ENCODE measurements around the gene HOXB5.
A peak's percentile ranks its signal among the peaks of the same experiment; 100 is the strongest.

Gene HOXB5

DNA sequence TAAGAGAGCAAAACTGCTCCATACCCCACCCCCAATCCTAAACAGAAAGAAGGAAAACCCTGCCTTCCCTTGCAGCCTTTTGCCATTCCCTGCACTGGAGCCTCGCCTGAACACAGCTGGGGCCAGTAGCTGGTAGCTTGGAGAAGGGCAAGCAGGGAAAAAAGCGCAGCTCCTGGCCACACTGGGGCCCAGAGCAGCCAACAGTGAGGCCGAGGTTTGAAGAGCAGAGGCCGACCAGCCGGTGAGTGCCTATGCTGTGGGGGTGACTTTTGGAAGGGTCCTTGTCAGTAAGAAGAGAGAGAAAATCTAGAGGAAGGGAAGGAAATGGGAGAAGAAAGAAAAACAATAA, 35.8 kb upstream of the HOXB5 start:
- in situ Hi-C loops (cut with HindIII; ENCODE audit: low sequenced_read_pairs) = no loop called here
- TF ChIP-seq, protein P1, sequence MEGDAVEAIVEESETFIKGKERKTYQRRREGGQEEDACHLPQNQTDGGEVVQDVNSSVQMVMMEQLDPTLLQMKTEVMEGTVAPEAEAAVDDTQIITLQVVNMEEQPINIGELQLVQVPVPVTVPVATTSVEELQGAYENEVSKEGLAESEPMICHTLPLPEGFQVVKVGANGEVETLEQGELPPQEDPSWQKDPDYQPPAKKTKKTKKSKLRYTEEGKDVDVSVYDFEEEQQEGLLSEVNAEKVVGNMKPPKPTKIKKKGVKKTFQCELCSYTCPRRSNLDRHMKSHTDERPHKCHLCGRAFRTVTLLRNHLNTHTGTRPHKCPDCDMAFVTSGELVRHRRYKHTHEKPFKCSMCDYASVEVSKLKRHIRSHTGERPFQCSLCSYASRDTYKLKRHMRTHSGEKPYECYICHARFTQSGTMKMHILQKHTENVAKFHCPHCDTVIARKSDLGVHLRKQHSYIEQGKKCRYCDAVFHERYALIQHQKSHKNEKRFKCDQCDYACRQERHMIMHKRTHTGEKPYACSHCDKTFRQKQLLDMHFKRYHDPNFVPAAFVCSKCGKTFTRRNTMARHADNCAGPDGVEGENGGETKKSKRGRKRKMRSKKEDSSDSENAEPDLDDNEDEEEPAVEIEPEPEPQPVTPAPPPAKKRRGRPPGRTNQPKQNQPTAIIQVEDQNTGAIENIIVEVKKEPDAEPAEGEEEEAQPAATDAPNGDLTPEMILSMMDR (IDR thresholded peaks at IDR 0.05; ENCODE audit: low read depth, low read length) = no peak
- no peak for DNase-seq (ENCODE audit: low read depth, low spot score)
- H3K4me3 ChIP-seq (ENCODE audit: low read depth, low read length) = no peak overlapping the region

DNA sequence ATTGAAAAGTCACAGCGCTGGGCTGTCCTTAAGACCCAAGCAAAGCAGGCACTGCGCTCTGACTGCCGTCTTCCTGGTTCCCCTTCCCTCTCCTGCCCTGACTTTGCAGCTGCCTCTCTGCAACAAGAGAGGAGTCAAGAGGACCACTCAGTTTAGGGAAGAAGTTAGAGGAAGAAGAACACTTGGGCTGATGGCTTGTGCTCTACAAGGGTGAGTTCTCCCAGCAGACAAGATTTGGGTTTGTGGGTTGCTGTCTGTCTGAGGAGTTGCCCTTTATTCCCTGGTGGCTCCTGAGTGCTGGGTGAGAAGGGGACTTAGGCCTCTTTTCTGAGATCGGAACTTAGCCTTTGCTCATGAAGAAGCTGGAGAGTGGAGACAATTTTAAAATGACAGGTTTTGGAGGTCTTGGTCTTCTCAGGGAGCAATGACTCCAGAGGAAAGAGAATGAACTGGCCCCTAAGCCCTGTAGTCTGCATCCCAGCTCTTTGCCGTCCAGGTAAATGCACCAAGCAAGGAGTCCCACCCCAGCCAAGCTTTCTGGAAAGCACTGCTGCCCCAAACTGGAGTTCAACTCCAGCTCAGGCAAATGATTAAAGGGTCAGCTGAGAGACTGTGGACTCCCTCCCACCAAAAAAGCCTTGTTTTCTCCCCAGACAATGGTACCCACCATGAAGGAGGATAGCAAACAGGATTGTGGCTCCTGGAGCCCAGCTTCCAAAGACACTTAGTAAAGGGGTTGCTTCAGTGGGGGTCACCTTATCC, 35.3 kb upstream of the HOXB5 start:
- DNase-seq (ENCODE audit: low read depth, low spot score) = no peak
- in situ Hi-C loops (cut with HindIII; ENCODE audit: low sequenced_read_pairs) = no loop called here
- H3K4me3 ChIP-seq (ENCODE audit: low read depth, low read length) = no peak overlapping the region
- TF ChIP-seq, protein P1 (IDR thresholded peaks at IDR 0.05; ENCODE audit: low read depth, low read length) = no peak

DNA sequence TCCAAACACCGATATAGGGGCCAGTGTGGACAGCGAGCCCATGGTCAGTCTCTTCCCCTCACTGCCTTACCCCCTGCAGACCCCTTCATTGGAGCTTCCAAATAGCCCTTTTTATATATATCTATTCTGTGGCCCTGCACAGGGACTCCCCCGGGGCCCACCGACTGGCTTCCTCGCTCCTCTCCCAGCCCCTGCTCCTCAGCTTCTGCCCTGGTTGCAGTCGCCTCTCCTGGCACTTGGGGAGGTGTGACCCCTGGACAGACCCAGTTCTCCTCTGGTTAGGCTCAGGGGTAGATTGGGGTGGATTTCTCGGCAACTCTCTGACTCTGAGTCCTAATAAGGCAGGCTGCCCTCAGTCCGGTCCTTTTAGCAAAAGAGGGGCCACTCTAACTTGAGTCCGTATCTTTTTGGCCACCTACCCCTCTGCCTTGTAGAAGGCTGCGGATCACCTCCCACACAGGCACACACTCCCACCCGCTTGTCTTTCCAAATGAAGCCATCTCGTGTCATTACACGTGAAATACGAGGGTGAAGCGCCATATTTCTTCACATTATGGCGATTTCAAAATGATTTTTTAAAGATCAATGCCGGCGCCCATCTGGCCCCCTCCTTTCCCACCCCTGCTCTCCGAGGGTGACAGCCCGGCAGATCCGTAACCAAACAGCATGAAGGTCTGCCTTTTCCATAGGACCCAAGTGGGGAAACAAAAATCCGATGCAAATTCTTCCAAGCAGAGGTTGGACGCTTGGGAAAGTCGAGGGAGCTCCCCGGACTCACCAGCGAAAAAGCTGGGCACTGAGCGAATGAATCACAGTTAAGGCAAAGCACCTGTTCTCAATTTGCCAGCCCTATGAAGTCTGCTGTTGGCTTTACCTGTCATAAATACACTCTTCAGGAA, 34.3 kb upstream of the HOXB5 start:
- H3K4me3 ChIP-seq (ENCODE audit: low read depth, low read length) = no peak overlapping the region
- in situ Hi-C loops (cut with HindIII; ENCODE audit: low sequenced_read_pairs) = no loop called here
- TF ChIP-seq, protein P1 (IDR thresholded peaks at IDR 0.05; ENCODE audit: low read depth, low read length) = no peak
- no peak for DNase-seq (ENCODE audit: low read depth, low spot score)

DNA sequence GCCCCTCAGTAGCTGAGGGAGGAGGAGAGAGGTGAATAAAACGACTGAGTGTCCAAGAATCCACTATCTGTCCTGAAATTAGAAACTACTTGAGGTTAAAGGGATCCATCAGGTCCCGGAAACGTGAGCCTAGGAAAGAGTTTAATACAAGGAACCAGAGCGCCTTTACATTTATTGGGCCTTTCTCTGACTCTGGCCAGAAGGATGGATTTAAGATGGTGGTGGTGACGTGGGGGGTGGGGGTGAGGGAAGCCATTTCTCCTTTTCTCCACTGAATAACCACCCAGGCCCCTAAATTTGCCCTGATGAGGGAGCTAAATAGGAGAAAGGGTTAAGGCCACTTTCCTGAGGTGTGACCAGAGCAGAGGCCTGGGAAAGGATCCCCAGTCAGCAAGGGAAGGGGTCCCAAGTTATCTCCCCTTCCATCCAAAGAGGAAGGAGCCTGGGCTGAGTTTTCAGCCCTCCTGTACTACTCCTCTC, 33.6 kb upstream of the HOXB5 start:
- no peak for DNase-seq (ENCODE audit: low read depth, low spot score)

DNA sequence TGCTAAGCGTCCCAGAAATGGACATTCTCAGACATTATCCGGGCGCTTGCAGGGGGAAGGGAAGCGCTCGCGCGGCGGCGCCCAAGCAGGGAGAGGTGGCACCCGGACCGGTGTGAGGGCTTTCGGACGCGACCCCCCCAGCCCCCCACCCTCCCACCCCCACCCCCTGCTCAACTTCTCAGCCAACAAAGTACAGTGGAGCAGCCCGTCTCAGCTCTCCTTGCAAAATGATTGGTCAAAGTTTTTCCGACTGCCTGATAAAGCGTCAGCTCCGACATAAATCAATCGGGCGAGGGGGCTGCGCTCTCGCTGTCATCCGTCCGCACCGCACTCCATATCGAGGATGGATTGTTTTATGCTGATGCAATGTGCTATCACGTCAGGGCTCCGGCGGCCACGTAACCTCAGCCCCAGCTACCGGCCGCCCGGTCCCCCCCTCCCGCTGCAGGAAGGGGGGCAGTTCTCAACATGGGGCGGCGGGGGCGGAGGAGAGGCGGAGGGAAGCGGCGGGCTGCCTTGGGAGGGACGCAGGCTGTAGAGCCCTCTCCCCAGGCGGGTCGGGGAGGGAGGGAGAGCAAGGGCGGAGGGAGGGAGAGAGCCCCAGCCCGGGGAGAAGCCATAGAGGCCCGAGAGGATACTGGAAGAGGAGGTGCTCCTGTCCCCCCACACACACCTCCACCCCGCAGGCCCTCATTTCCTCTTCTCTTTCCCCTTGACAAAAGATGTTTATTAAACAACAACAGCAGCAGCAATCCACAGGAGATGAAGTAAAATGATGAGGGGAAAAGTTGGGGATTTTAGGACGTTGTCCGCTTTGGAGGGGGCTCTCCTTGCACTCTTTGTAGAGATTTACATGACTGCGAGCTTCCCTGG, 32.9 kb upstream of the HOXB5 start, which contains the start of gene HOXB9:
Gene HOXB9 (minus strand): TSS at position 114 of the 873 bp plus-strand sequence. CDS start 89 bp downstream, at position 25.
- TF ChIP-seq, protein P1 (IDR thresholded peaks at IDR 0.05; ENCODE audit: low read depth, low read length) = no peak
- peak within 1 kb of the TSS; percentile 74 for H3K4me3 ChIP-seq (ENCODE audit: low read depth, low read length)
- in situ Hi-C loops (cut with HindIII; ENCODE audit: low sequenced_read_pairs) = no loop called here
- DNase-seq (ENCODE audit: low read depth, low spot score) = peak; percentile 96

More for the DNA sequence above, 33.6 kb upstream of the HOXB5 start:
- no peak overlapping the region for H3K4me3 ChIP-seq (ENCODE audit: low read depth, low read length)
- in situ Hi-C loops (cut with HindIII; ENCODE audit: low sequenced_read_pairs) = no loop called here
- TF ChIP-seq, protein P1 (IDR thresholded peaks at IDR 0.05; ENCODE audit: low read depth, low read length) = no peak
